Measurements from ENCODE around the gene UPK1A. TPM values are rescaled to one million over a fixed set of nuclear protein-coding genes. Genes with fewer than 3 reads are reported as not detected.

UPK1A gene
- polyA plus RNA-seq, 4 donors, result 0.07 TPM; not detected in 3

- H3K9me3 ChIP-seq (ENCODE audit: control insufficient read depth in 2 of 2, insufficient read depth in 1 of 2, low read depth in 1 of 2, low read length in 1 of 2), result no peaks in the 10 kb centered on the region
- no peak for DNase-seq
- WGBS, 3 donors, result 59 to 69% (median 60%) methylated on average over 14 of the region's 14 CpGs
These were observed 48.5 kb downstream of the UPK1A start for GRCh38 chr19:35714601-35715354.

GRCh38 chr19:35715355-35715809, 49.1 kb downstream of the UPK1A start:
- peaks cover 0 to 10% (median 0%) of the 10 kb centered on the region in 3 donors for H3K36me3 ChIP-seq (ENCODE audit: control insufficient read depth in 3 of 3, insufficient read depth in 2 of 3, low read depth in 1 of 3, low read length in 3 of 3)
- H3K27ac ChIP-seq (ENCODE audit: low read depth in 1 of 3, low read length in 2 of 3), result no peak overlapping the region
- no peak for DNase-seq
- H3K4me3 ChIP-seq (ENCODE audit: low read depth in 1 of 3, low read length in 3 of 3), result no peak overlapping the region
- peaks cover 0 to 25% (median 11%) of the 10 kb centered on the region in 3 donors for H3K4me1 ChIP-seq (ENCODE audit: control insufficient read depth in 3 of 3, insufficient read depth in 2 of 3, low read depth in 1 of 3, low read length in 2 of 3)
- no peaks in the 10 kb centered on the region for H3K9me3 ChIP-seq (ENCODE audit: control insufficient read depth in 2 of 2, insufficient read depth in 1 of 2, low read depth in 1 of 2, low read length in 1 of 2)
- WGBS, 3 donors, result 77 to 91% (median 84%) methylated on average over 6 to 7 of the region's 7 CpGs
- FAIRE-seq, result no peak
- peaks cover 0 to 6% (median 0%) of the 10 kb centered on the region in 3 donors for H3K27me3 ChIP-seq (ENCODE audit: control insufficient read depth in 3 of 3, insufficient read depth in 3 of 3, low read length in 3 of 3)

More at GRCh38 chr19:35714601-35715354, 48.5 kb downstream of the UPK1A start:
- Histone ChIP-seq H3K27me3 (ENCODE audit: control insufficient read depth in 3 of 3, insufficient read depth in 3 of 3, low read length in 3 of 3) (peaks cover 0 to 7% (median 0%) of the 10 kb centered on the region in 3 donors), H3K27ac (ENCODE audit: low read depth in 1 of 3, low read length in 2 of 3) (no peak overlapping the region), H3K36me3 (ENCODE audit: control insufficient read depth in 3 of 3, insufficient read depth in 2 of 3, low read depth in 1 of 3, low read length in 3 of 3) (peaks cover 0 to 5% (median 0%) of the 10 kb centered on the region in 3 donors), H3K4me3 (ENCODE audit: low read depth in 1 of 3, low read length in 3 of 3) (no peak overlapping the region), H3K4me1 (ENCODE audit: control insufficient read depth in 3 of 3, insufficient read depth in 2 of 3, low read depth in 1 of 3, low read length in 2 of 3) (peaks cover 0 to 25% (median 11%) of the 10 kb centered on the region in 3 donors)
- no peak for FAIRE-seq

GRCh38 chr19:35715981-35716800, 49.9 kb downstream of the UPK1A start:
- peak overlapping the region; percentile 82 to 94 (median 86) for H3K27ac ChIP-seq (ENCODE audit: low read depth in 1 of 3, low read length in 2 of 3)
- no peaks in the 10 kb centered on the region for H3K9me3 ChIP-seq (ENCODE audit: control insufficient read depth in 2 of 2, insufficient read depth in 1 of 2, low read depth in 1 of 2, low read length in 1 of 2)
- FAIRE-seq (no peak), DNase-seq (peak in 1 of 2 donors; percentile 29)
- peaks cover 0 to 17% (median 4%) of the 10 kb centered on the region in 3 donors for H3K36me3 ChIP-seq (ENCODE audit: control insufficient read depth in 3 of 3, insufficient read depth in 2 of 3, low read depth in 1 of 3, low read length in 3 of 3)
- H3K4me3 ChIP-seq (ENCODE audit: low read depth in 1 of 3, low read length in 3 of 3), result peak overlapping the region; percentile 28 to 95 (median 93)
- H3K4me1 ChIP-seq (ENCODE audit: control insufficient read depth in 3 of 3, insufficient read depth in 2 of 3, low read depth in 1 of 3, low read length in 2 of 3), result peaks cover 0 to 25% (median 11%) of the 10 kb centered on the region in 3 donors
- H3K27me3 ChIP-seq (ENCODE audit: control insufficient read depth in 3 of 3, insufficient read depth in 3 of 3, low read length in 3 of 3), result peaks cover 0 to under 1% (median 0%) of the 10 kb centered on the region in 3 donors
- 0 to 3% (median 2%) methylated on average over 44 to 52 of the region's 52 CpGs for WGBS, 3 donors

- Histone ChIP-seq H3K4me3 (ENCODE audit: low read depth in 1 of 3, low read length in 3 of 3) (peak overlapping the region; percentile 92 to 95 (median 93)), H3K27me3 (ENCODE audit: control insufficient read depth in 3 of 3, insufficient read depth in 3 of 3, low read length in 3 of 3) (no peaks in the 10 kb centered on the region), H3K27ac (ENCODE audit: low read depth in 1 of 3, low read length in 2 of 3) (peak overlapping the region; percentile 82 to 94 (median 86)), H3K36me3 (ENCODE audit: control insufficient read depth in 3 of 3, insufficient read depth in 2 of 3, low read depth in 1 of 3, low read length in 3 of 3) (peaks cover 2 to 25% (median 8%) of the 10 kb centered on the region in 3 donors), H3K4me1 (ENCODE audit: control insufficient read depth in 3 of 3, insufficient read depth in 2 of 3, low read depth in 1 of 3, low read length in 2 of 3) (peaks cover 0 to 25% (median 11%) of the 10 kb centered on the region in 3 donors), H3K9me3 (ENCODE audit: control insufficient read depth in 2 of 2, insufficient read depth in 1 of 2, low read depth in 1 of 2, low read length in 1 of 2) (no peaks in the 10 kb centered on the region)
- FAIRE-seq (no peak), DNase-seq (peak; percentile 92 to 98)
- WGBS, 3 donors, result 0% methylated on average over 55 to 77 of the region's 77 CpGs
These were observed 50.7 kb downstream of the UPK1A start for GRCh38 chr19:35716801-35717664.

- no peaks in the 10 kb centered on the region for H3K9me3 ChIP-seq (ENCODE audit: control insufficient read depth in 2 of 2, insufficient read depth in 1 of 2, low read depth in 1 of 2, low read length in 1 of 2)
- H3K27me3 ChIP-seq (ENCODE audit: control insufficient read depth in 3 of 3, insufficient read depth in 3 of 3, low read length in 3 of 3), result no peaks in the 10 kb centered on the region
- peaks cover 0 to 25% (median 11%) of the 10 kb centered on the region in 3 donors for H3K4me1 ChIP-seq (ENCODE audit: control insufficient read depth in 3 of 3, insufficient read depth in 2 of 3, low read depth in 1 of 3, low read length in 2 of 3)
- H3K4me3 ChIP-seq (ENCODE audit: low read depth in 1 of 3, low read length in 3 of 3), result peak within 1 kb of the TSS; percentile 92 to 95 (median 93)
- no peak for FAIRE-seq
- H3K27ac ChIP-seq (ENCODE audit: low read depth in 1 of 3, low read length in 2 of 3), result peak within 1 kb of the TSS; percentile 82 to 94 (median 86)
- WGBS, 3 donors, result 0 to 1% (median 0%) methylated on average over 7 to 108 of the region's 109 CpGs
- peak in 1 of 2 donors; percentile 98 for DNase-seq
- H3K36me3 ChIP-seq (ENCODE audit: control insufficient read depth in 3 of 3, insufficient read depth in 2 of 3, low read depth in 1 of 3, low read length in 3 of 3), result peaks cover 7 to 33% (median 8%) of the 10 kb centered on the region in 3 donors
These were observed 51.5 kb downstream of the UPK1A start, which contains the start of gene KMT2B for GRCh38 chr19:35717665-35718344. TSS of gene KMT2B (plus strand) at chr19:35718003. CDS start at chr19:35718019, 16 bp downstream.

GRCh38 chr19:35718345-35719041, 52.2 kb downstream of the UPK1A start:
- Histone ChIP-seq H3K4me1 (ENCODE audit: control insufficient read depth in 3 of 3, insufficient read depth in 2 of 3, low read depth in 1 of 3, low read length in 2 of 3) (peaks cover 0 to 25% (median 11%) of the 10 kb centered on the region in 3 donors), H3K36me3 (ENCODE audit: control insufficient read depth in 3 of 3, insufficient read depth in 2 of 3, low read depth in 1 of 3, low read length in 3 of 3) (peaks cover 8 to 40% (median 9%) of the 10 kb centered on the region in 3 donors), H3K9me3 (ENCODE audit: control insufficient read depth in 2 of 2, insufficient read depth in 1 of 2, low read depth in 1 of 2, low read length in 1 of 2) (no peaks in the 10 kb centered on the region), H3K4me3 (ENCODE audit: low read depth in 1 of 3, low read length in 3 of 3) (peak overlapping the region; percentile 85 to 95 (median 92)), H3K27ac (ENCODE audit: low read depth in 1 of 3, low read length in 2 of 3) (peak overlapping the region; percentile 38 to 66 (median 53)), H3K27me3 (ENCODE audit: control insufficient read depth in 3 of 3, insufficient read depth in 3 of 3, low read length in 3 of 3) (no peaks in the 10 kb centered on the region)
- WGBS, 3 donors, result 1% methylated on average over 38 to 42 of the region's 42 CpGs
- DNase-seq, result peak; percentile 38 to 51
- FAIRE-seq, result no peak
